HL-60 (cell line): ENCODE data around the gene LCA5.

ENCODE experiments used
- DNase-seq, 2 experiments: peaks; one replicate each; pipeline ENCODE4 v3.0.0-alpha.2; 2010 to 2020; ENCODE audit warnings: low read depth in 1 of 2, low spot score in 1 of 2
- H3K27ac ChIP-seq: fragments of 250-450 bp; sonication (Bioruptor Pico); replicated peaks from 2 replicates; pipeline ENCODE4 v1.5.1; 2020; ENCODE audit warnings: mild to moderate bottlenecking, moderate library complexity
- H3K27me3 ChIP-seq: fragments of 250-450 bp; sonication (Bioruptor Pico); 2 replicates; pipeline ENCODE4 v1.5.1; 2021; ENCODE audit warnings: mild to moderate bottlenecking, moderate library complexity; ENCODE audit not compliant: insufficient read depth, poor library complexity, severe bottlenecking
- H3K4me3 ChIP-seq: replicated peaks from 2 replicates; pipeline ENCODE4 v1.5.1; 2011; ENCODE audit warnings: mild to moderate bottlenecking, control low read depth, low read length; ENCODE audit not compliant: insufficient read depth
- CTCF ChIP-seq: IDR thresholded peaks from one replicate; pipeline ENCODE4 v1.5.1; 2011; ENCODE audit warnings: low read length, control low read depth, inconsistent platforms; ENCODE audit not compliant: insufficient read depth
- GABPA ChIP-seq: IDR thresholded peaks from 2 replicates; pipeline ENCODE4 v1.6.1; 2012; ENCODE audit warnings: low read depth
- POLR2AphosphoS5 ChIP-seq: IDR thresholded peaks from 2 replicates; pipeline ENCODE4 v1.6.1; 2012; ENCODE audit warnings: low read depth
- REST ChIP-seq: IDR thresholded peaks from 2 replicates; pipeline ENCODE4 v1.6.1; 2012; ENCODE audit warnings: low read depth; ENCODE audit not compliant: insufficient replicate concordance
- SPI1 ChIP-seq: IDR thresholded peaks from 2 replicates; pipeline ENCODE4 v1.6.1; 2012; ENCODE audit warnings: low read depth, mild to moderate bottlenecking, borderline replicate concordance

LCA5 gene

GRCh38 chr6:79568996-79569395, 31.8 kb upstream of the LCA5 start:
- TF ChIP-seq REST, result no peak
- TF ChIP-seq POLR2AphosphoS5, result no peak
- no peak for TF ChIP-seq SPI1
- Histone ChIP-seq H3K27me3 (peaks cover 4% of the 10 kb centered on the region), H3K27ac (no peak overlapping the region), H3K4me3 (no peak overlapping the region)
- no peak for DNase-seq

GRCh38 chr6:79564636-79565035, 27.4 kb upstream of the LCA5 start:
- DNase-seq, result no peak
- H3K27ac ChIP-seq, result no peak overlapping the region
- H3K4me3 ChIP-seq, result no peak overlapping the region
- TF ChIP-seq REST, result no peak
- TF ChIP-seq CTCF, result no peak
- no peak for TF ChIP-seq POLR2AphosphoS5
- no peak for TF ChIP-seq GABPA
- TF ChIP-seq SPI1, result no peak
- peaks cover 4% of the 10 kb centered on the region for H3K27me3 ChIP-seq

GRCh38 chr6:79559706-79560105, 22.5 kb upstream of the LCA5 start:
- peaks cover 2% of the 10 kb centered on the region for H3K27me3 ChIP-seq
- H3K27ac ChIP-seq, result no peak overlapping the region
- TF ChIP-seq GABPA, result no peak
- no peak for TF ChIP-seq CTCF
- no peak for TF ChIP-seq SPI1
- no peak for TF ChIP-seq POLR2AphosphoS5
- DNase-seq, result no peak
- no peak overlapping the region for H3K4me3 ChIP-seq

- TF ChIP-seq SPI1 (no peak), POLR2AphosphoS5 (no peak), GABPA (no peak), CTCF (no peak), REST (no peak)
- H3K27ac ChIP-seq, result no peak overlapping the region
- no peak for DNase-seq
Measured at GRCh38 chr6:79557673-79558467, 20.6 kb upstream of the LCA5 start.

More at GRCh38 chr6:79557673-79558467, 20.6 kb upstream of the LCA5 start:
- Histone ChIP-seq H3K4me3 (no peak overlapping the region), H3K27me3 (peaks cover 2% of the 10 kb centered on the region)
